A673 (cell line): ENCODE measurements around the gene CIDEA.

ENCODE experiments used
- CTCF ChIP-seq: fragments of 300-800, 200-600 bp; sonication (generic); conservative IDR thresholded peaks from 2 replicates; pipeline ENCODE4 v1.5.1; 2017; ENCODE audit warnings: low read depth, mild to moderate bottlenecking, antibody characterized with exemption, low read length, moderate library complexity, mixed read lengths
- EZH2 ChIP-seq: fragments of 200-600 bp; sonication (generic); IDR thresholded peaks from 2 replicates; pipeline ENCODE4 v1.6.1; 2017; ENCODE audit warnings: borderline replicate concordance, low read depth, mild to moderate bottlenecking, mixed read lengths, antibody characterized with exemption, low read length; ENCODE audit not compliant: poor library complexity, severe bottlenecking

GRCh38 chr18:12296457-12296856 is 42.3 kb downstream of the CIDEA start:
- no peak for TF ChIP-seq CTCF
- no peak for TF ChIP-seq EZH2
